ENCODE results near the gene CDK6. TPM values are rescaled to one million over a fixed set of nuclear protein-coding genes. Genes with fewer than 3 reads are reported as not detected.
A peak's percentile ranks its signal among the peaks of the same experiment; 100 is the strongest.

CDK6 gene
- total and polyA plus RNA-seq, 2 experiments from 2014 or later: 7.4 to 23.7 TPM

- no peak for TF ChIP-seq ZNF462 (CRISPR knock-in tag; IDR thresholded peaks at IDR 0.05)
- TF ChIP-seq ETS1 (IDR thresholded peaks at IDR 0.05): no peak
Measured at GRCh38 chr7:92798517-92799249, 37.7 kb downstream of the CDK6 start (continued).

- H3K79me2 ChIP-seq (replicated peaks; ENCODE audit: insufficient read depth): peaks cover 13% of the 10 kb centered on the region; the same call in 1 of the 2 replicates
- H3K36me3 ChIP-seq (ENCODE audit: insufficient read depth): no peaks in the 10 kb centered on the region
- H3K27ac ChIP-seq (ENCODE audit: low read depth): no peak overlapping the region
- Mint-ChIP-seq H3K4me3 (no peak overlapping the region), H3K9me3 (no peaks in the 10 kb centered on the region; the same call in 2 of the 3 replicates), H3K36me3 (ENCODE audit: low read depth) (no peaks in the 10 kb centered on the region), H3K27me3 (ENCODE audit: insufficient read depth, low read depth, poor library complexity) (peaks cover 2% of the 10 kb centered on the region), H3K4me1 (peaks cover 8% of the 10 kb centered on the region; the same call in 2 of the 3 replicates), H3K27ac (no peak overlapping the region)
- no peak overlapping the region for H3K4me3 ChIP-seq
- peaks cover 20% of the 10 kb centered on the region for H3K4me1 ChIP-seq (ENCODE audit: insufficient read depth)
- H3K27me3 ChIP-seq (ENCODE audit: insufficient read depth): no peaks in the 10 kb centered on the region
- no peak overlapping the region for H3K4me2 ChIP-seq
- H2AFZ ChIP-seq: no peak overlapping the region
- H3K9me2 ChIP-seq (ENCODE audit: insufficient read depth): peaks cover 11% of the 10 kb centered on the region
- ATAC-seq: peak; percentile 61
- no peak for DNase-seq (ENCODE audit: low spot score)
- no peaks in the 10 kb centered on the region for H4K20me1 ChIP-seq (replicated peaks; ENCODE audit: insufficient read depth)
- H3F3A ChIP-seq (replicated peaks; ENCODE audit: low read depth): no peaks in the 10 kb centered on the region
- no peak for TF ChIP-seq EZH2 (IDR thresholded peaks at IDR 0.05; ENCODE audit: low read depth, unreplicated experiment)
- TF ChIP-seq JUNB (IDR thresholded peaks at IDR 0.05; ENCODE audit: unreplicated experiment): no peak
- no peak for TF ChIP-seq POLR2AphosphoS5 (IDR thresholded peaks at IDR 0.05; ENCODE audit: low read depth)
- TF ChIP-seq NANOG (IDR thresholded peaks at IDR 0.05; ENCODE audit: borderline replicate concordance): no peak
- no peak for TF ChIP-seq EZH2phosphoT487 (IDR thresholded peaks at IDR 0.05; ENCODE audit: unreplicated experiment)
- TF ChIP-seq CREB1 (CRISPR knock-in tag; IDR thresholded peaks at IDR 0.05; ENCODE audit: low read depth): no peak
- TF ChIP-seq ZNF462 (CRISPR knock-in tag; IDR thresholded peaks at IDR 0.05): no peak
Measured at GRCh38 chr7:92797693-92798092, 38.7 kb downstream of the CDK6 start.
